Measurements from ENCODE around the gene JAG1. TPM values are rescaled to one million over a fixed set of nuclear protein-coding genes. Genes with fewer than 3 reads are reported as not detected.

JAG1 gene
- total RNA-seq, 4 donors from 2014 or later: 30.7 to 41.9 (median 36.3) TPM

DNA sequence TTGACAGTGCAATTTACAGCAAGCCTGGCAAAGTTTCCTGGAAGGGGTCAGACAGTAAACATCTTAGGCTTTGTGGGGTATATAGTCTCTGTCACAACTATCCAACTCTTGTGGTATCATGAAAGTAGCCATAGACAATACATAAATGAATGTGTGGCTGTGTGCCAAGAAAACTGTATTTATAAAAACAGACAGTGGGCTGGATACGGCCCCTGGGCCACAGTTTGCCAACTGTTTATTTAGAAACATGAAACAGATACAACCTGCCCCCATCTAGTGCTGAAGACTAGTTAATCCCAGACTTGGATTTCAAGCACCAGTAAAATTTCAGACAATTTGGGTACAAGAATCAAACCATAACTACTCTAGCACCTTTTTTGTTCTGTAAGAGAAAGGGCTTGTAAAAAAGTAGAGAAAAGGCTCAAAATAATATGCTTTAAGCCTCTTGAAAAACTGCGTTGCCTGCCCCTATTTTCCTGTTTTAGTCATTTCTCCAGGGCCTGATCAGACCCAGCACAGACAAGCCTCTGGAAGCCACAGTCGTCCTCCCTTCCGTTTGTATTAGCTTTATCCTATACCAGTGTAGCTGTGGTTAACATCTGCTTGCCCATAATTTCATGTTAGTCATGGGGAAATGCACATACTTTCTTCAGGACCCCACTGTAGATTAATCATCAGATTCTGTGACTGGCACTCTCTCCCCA lies 30.8 kb downstream of the JAG1 start:
- H3K4me3 ChIP-seq: no peak overlapping the region
- H3K9me3 ChIP-seq: no peaks in the 10 kb centered on the region
- H3K27me3 ChIP-seq: no peaks in the 10 kb centered on the region
- TF ChIP-seq POLR2A (IDR thresholded peaks at IDR 0.05; ENCODE audit: low read depth) (no peak), CTCF (IDR thresholded peaks at IDR 0.05) (no peak), EP300 (IDR thresholded peaks at IDR 0.05) (no peak), POLR2AphosphoS5 (IDR thresholded peaks at IDR 0.05) (no peak)
- DNase-seq (ENCODE audit: extremely low spot score): no peak
- WGBS: 65% methylated on average over 4 of the region's 4 CpGs
- no peak overlapping the region for H3K27ac ChIP-seq (replicated peaks in 1 of 4)
- peaks cover 39 to 92% (median 74%) of the 10 kb centered on the region in 4 donors for H3K36me3 ChIP-seq
- intact Hi-C loops (cut with DNase I): loop anchor here (10.0 kb wide), 1 partner anchor 88 kb away; no protein-coding TSS in a partner anchor
- peaks cover 7 to 16% (median 10%) of the 10 kb centered on the region in 4 donors for H3K4me1 ChIP-seq

DNA sequence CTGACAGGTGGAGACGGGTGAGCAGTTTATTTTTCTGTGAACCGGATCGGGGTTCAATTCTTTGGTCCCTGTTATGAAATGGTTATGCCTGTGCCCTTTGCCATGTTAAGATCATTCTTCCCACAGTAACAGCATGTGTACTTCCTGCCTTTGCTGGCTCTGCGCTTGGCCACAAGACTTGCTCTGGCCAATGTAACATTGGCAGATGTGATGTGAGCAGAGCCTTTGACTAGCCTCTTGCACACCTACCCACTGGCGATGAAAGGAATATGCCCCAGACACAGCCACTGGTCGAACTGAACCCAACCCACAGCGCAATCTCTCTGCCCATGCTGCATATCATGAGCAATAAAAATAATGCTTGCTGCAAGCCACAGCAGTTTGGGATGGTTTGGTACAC lies 31.9 kb downstream of the JAG1 start:
- no peak for DNase-seq (ENCODE audit: extremely low spot score)
- intact Hi-C loops (cut with DNase I): loop anchor here (10.0 kb wide), 1 partner anchor 87 kb away; no protein-coding TSS in a partner anchor
- H3K9me3 ChIP-seq: no peaks in the 10 kb centered on the region
- H3K36me3 ChIP-seq: peaks cover 39 to 92% (median 66%) of the 10 kb centered on the region in 4 donors
- TF ChIP-seq POLR2AphosphoS5 (IDR thresholded peaks at IDR 0.05) (no peak), CTCF (IDR thresholded peaks at IDR 0.05) (no peak), POLR2A (IDR thresholded peaks at IDR 0.05; ENCODE audit: low read depth) (no peak), EP300 (IDR thresholded peaks at IDR 0.05) (no peak)
- WGBS: 98% methylated on average over 7 of the region's 7 CpGs
- no peaks in the 10 kb centered on the region for H3K27me3 ChIP-seq
- no peak overlapping the region for H3K4me3 ChIP-seq
- H3K4me1 ChIP-seq: peaks cover 17 to 26% (median 21%) of the 10 kb centered on the region in 4 donors
- H3K27ac ChIP-seq (replicated peaks in 1 of 4): no peak overlapping the region

- no peak overlapping the region for H3K27ac ChIP-seq (replicated peaks in 1 of 4)
- WGBS: 93% methylated on average over 11 of the region's 12 CpGs
- TF ChIP-seq POLR2A (IDR thresholded peaks at IDR 0.05; ENCODE audit: low read depth): no peak
- no peak for TF ChIP-seq CTCF (IDR thresholded peaks at IDR 0.05)
- no peaks in the 10 kb centered on the region for H3K9me3 ChIP-seq
- DNase-seq (ENCODE audit: extremely low spot score): no peak
- H3K27me3 ChIP-seq: no peaks in the 10 kb centered on the region
- peaks cover 39 to 89% (median 64%) of the 10 kb centered on the region in 4 donors for H3K36me3 ChIP-seq
- intact Hi-C loops (cut with DNase I): loop anchor here (10.0 kb wide), 1 partner anchor 87 kb away; no protein-coding TSS in a partner anchor
- H3K4me1 ChIP-seq: peaks cover 21 to 29% (median 25%) of the 10 kb centered on the region in 4 donors
- no peak overlapping the region for H3K4me3 ChIP-seq
Measured at GRCh38 chr20:10641467-10641866, 32.3 kb downstream of the JAG1 start.

DNA sequence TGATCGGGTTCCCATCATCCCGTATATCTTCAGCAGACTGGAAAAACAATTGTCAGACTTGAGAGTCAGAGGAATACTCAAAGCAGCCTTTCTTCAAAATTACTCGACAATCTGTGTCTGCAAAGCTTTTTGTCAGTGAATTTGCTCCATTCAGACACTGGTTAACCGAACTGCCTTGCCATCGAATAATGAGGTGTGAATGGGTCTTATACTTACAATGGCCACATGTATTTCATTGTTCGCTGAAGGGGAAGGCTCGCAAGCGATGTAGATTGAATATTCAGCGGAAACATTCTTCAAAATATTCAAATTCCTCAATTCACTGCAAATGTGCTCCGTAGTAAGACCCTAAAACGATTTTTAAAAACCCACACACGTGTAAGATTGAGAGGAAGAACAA lies 32.9 kb downstream of the JAG1 start:
- WGBS: 91% methylated on average over 12 of the region's 12 CpGs
- Histone ChIP-seq H3K4me3 (no peak overlapping the region), H3K27ac (replicated peaks in 1 of 4) (no peak overlapping the region), H3K27me3 (no peaks in the 10 kb centered on the region), H3K9me3 (no peaks in the 10 kb centered on the region), H3K36me3 (peaks cover 39 to 84% (median 59%) of the 10 kb centered on the region in 4 donors), H3K4me1 (peaks cover 27 to 34% (median 31%) of the 10 kb centered on the region in 4 donors)
- no peak for DNase-seq (ENCODE audit: extremely low spot score)
- TF ChIP-seq CTCF (IDR thresholded peaks at IDR 0.05): no peak
- TF ChIP-seq POLR2AphosphoS5 (IDR thresholded peaks at IDR 0.05): no peak
- no peak for TF ChIP-seq POLR2A (IDR thresholded peaks at IDR 0.05; ENCODE audit: low read depth)
- TF ChIP-seq EP300 (IDR thresholded peaks at IDR 0.05): no peak
- intact Hi-C loops (cut with DNase I): loop anchor here (10.0 kb wide), 1 partner anchor 86 kb away; no protein-coding TSS in a partner anchor

All from esophagus muscularis mucosa (tissue), 4 donors.